Left forelimb (tissue), 1 donor: ENCODE results near the gene ZRANB3.
"Not testable (repeated sequence)": the region's sequence is repeated elsewhere in the genome, so short reads cannot be mapped to it uniquely, and the experiment has no call there.

Experiments used
- DNase-seq: peaks from one replicate; pipeline ENCODE4 v3.0.0-alpha.2; 2018; ENCODE audit warnings: low spot score

Gene ZRANB3

DNA sequence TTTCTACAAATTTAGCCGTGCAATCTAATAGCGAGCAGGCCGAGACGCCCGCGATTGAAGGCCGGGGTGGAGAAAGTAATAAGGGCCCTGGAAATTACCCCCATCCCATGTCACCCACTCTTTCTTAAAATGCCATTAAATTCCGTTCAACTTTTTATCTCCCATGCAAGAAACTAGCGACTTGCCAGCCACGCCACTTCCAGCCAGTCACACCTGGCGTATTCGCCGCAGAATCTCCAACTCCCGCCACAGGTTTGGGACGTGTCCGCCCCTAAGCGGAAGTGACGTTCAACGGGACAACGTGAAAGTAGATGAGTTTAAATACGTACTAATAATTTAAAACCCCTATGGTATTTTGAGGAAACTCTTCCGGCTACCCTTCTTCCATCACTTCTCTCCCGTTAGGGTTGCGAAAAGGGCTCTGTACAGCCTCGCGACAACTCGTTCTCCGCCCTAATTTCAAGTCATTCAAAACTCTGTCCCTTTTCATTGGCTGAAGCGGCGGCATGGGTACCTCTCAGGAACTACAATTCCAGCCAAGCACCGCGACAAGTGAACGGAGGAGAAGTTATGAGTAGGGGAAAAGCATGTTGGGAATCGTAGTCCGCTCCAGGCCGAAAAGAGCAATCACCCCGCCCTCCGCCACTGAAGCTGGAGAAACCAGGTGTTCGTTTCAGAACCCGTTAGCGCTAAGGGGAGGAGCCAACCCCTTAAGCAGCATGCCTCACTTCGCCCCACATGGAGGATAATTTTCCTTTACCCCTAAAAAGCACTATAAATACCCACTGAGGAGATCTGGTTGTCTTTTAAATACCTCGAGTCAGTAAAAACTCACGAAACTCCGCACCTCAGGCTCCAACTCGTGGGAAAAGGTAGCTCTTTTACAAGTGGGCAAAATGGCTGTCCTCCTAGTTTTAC lies at the start of gene ZRANB3:
TSS of gene ZRANB3 (minus strand) at position 906 of the 918 bp plus-strand sequence.
- peak; percentile 94 for DNase-seq

- no peak for DNase-seq
Measured at GRCh38 chr2:135573620-135574019, 42.6 kb upstream of the ZRANB3 start.

GRCh38 chr2:135570884-135571283 lies 39.9 kb upstream of the ZRANB3 start:
- no peak for DNase-seq

DNA sequence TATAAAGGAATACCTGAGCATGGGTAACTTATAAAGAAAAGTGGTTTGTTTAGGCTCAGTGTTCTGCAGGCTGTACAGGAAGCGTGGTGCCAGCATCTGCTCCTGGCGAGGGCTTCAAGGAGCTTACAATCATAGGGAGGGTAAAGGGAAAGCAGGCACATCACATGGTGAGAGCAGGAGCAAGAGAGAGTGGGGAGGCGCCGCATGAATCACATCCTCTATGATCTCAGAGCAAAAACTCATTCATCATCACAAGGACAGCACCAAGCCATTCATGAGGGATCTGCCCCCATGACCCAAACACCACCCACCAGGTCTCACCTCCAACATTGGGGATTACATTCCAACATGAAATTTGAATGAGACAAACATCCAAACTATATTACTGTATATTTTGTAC lies 32.8 kb upstream of the ZRANB3 start:
- no peak for DNase-seq

DNA sequence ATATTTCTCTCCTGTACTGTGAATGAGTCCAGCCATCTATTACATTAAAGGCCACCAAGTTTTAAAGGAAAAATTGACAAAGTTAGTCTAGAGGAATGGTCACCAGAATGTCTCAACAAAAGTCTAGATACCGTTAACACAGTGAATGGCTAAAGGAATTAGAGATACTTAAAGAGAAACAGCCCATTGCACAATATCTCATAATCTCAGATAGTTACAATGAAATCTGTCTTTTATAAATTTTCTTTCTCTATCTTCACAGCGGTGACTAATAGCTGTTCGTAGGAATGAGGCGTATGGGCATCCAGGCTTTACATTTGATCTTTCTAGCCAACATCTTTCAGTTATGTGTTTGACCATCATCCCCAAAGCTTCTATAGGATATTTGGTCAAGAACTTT lies 30.9 kb upstream of the ZRANB3 start:
- DNase-seq, result no peak

DNA sequence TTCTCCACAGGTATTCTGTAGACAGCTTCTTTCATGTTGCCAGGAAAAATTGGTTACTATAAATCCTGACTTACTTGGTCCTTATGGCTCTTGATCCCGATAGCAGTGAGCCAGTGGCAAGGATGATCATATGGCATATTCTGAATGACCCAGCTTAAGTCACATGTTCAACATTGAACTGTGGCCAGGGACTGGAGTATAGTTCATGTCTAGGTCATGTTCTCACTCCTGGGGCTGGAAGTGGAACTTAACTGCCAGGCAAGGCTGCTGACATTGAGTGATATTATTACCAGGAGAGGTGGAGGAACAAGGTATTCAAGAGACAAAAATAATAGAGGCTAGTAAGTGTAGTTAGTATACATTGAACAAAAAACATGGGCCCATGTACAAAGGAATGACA lies 26.5 kb upstream of the ZRANB3 start:
- DNase-seq, result no peak

GRCh38 chr2:135555311-135555710 lies 24.3 kb upstream of the ZRANB3 start:
- DNase-seq, result no peak

DNA sequence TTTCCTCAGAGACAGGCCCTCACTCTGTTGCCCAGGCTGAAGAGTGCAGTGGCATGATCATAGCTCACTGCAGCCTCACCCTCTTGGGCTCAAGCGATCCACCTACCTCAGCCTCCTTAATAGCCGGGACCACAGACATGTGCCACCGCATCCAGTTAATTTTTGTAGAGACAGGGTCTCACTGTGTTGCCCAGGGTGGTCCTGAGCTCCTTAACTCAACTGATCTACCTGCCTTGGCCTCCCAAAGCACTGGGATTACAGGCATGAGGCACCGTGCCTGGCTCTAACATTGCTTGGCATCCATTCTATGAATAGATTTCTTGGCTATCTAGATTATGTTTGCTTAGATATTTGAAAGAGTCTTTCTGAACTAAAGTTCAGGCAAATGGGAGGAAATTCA lies 21.9 kb upstream of the ZRANB3 start:
- no peak for DNase-seq

- no peak for DNase-seq
Measured at GRCh38 chr2:135551356-135551755, 20.3 kb upstream of the ZRANB3 start.

- no peak for DNase-seq
Measured at GRCh38 chr2:135547311-135547710, 16.3 kb upstream of the ZRANB3 start.

- no peak for DNase-seq
Measured at GRCh38 chr2:135546436-135546835, 15.4 kb upstream of the ZRANB3 start.

DNA sequence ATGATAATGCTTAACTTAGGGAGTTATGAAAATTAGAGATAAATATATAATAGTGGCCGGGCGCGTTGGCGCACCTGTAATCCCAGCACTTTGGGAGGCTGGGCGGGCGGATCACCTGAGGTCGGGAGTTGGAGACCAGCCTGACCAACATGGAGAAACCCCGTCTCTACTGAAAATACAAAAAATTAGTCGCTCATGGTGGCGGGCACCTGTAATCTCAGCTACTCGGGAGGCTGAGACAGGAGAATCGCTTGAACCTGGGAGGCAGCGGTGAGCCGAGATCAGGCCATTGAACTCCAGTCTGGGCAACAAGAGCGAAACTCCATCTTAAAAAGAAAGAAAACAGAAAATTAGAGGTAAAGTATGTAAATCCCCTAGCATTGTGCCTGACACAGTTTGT lies 2.5 kb upstream of the ZRANB3 start:
- not testable (repeated sequence) for DNase-seq

DNA sequence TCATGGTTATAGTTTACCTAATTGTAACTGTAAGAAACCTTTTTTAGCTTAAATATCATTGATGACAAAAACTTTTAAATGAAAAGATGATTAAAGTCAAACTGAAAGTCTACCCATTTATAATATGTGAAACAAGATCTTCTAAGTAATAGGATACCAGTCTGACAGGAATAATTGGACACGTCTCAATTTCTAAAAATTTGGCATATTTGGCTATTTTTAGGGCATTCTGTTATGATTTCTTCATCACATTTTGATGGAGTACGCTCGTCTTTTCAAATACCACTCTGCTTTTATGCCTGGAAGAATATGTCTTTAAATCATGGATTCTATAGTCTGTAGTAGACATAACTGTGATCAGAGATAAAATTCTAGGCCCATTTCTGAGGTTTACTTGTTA lies 1.6 kb upstream of the ZRANB3 start:
- no peak for DNase-seq

DNA sequence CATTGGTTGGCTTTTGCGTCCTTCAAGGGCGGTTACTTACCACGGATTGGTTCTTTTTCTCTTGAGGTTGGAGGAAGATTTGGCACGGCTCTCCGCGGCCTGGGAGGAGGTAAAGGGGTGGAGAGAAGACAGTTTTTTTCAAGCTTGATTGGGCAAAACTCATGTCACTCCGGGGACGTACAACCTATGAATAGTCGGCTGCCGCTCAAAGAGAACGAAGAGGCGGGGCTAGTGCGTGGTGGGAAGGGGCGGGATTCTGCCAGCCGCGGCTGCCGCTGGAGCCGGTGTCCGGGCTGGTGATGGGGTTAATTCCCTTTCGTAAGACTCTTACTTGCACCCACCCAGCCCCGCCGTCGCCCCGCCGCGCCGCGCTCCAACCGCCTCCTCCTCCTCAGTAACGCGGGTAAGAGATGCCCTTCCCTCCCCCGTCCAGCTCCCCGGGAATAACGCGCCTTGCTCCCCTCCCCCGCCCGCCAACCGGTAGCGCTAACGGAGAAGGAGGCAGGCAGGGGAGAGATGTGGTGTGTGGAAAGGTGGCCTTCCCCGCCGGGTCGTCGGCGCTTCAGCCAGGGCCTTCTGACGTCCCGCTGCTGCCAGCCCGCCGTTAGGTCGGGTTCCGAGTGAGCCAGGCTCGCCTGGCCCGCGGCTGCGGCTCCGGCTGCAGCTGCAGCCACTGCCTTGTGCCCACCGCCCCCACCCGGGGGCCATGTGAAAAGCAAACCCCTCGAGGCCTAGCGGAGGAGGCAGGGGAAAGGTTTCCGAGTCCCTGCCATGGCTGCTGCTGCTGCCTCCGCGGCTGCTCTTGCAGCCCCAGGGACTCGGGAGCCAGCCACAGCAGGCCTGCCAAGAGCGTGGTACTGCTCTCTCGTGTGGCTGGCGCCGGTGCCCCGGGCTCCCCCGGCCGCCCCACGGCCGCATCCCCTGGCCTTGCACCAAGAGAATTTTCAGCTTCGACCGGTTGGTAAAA lies 496 bp upstream of the ZRANB3 start, which contains the start of gene R3HDM1:
TSS of gene R3HDM1 (plus strand) at position 254 of the 967 bp plus-strand sequence. CDS start 73,362 bp downstream, outside the sequence.
- DNase-seq, result peak; percentile 96

DNA sequence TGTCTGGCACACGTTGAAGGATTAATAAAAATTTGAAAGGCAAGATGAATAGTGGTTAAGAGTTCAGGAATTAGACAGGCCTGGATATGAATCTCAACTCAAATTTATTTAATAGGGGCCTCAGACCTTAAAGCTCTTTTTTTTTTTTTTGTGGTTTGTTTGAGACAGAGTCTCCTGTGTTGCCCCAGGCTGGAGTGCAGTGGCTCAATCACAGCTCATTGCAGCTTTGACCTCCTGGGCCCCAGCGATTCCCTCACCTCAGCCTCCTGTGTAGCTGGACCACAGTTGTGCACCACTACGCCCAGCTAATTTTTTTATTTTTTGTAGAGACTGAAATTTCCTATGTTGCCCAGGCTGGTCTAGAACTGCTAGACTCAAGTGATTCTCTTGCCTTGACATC lies 3.0 kb downstream of the ZRANB3 start:
- no peak for DNase-seq

DNA sequence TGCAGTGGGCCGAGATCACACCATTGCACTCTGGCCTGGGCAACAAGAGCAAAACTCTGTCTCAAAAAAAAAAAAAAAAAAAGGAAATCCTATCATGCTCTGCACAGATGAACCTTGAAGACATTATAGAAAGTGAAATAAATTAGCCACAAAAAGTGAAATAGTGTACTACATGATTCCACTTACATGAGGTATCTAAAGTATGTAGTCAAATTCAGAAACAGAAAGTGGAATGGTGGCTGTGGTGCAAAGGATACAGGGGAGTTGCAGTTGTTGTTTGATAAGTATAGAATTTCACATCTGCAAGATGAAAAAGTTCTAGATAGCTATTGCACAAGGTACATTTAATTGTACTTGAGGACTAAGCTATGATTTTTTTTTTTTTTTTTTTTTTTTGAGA lies 5.2 kb downstream of the ZRANB3 start:
- no peak for DNase-seq

GRCh38 chr2:135512099-135512498 lies 18.9 kb downstream of the ZRANB3 start:
- no peak for DNase-seq

GRCh38 chr2:135510577-135510976 lies 20.4 kb downstream of the ZRANB3 start:
- DNase-seq, result no peak

DNA sequence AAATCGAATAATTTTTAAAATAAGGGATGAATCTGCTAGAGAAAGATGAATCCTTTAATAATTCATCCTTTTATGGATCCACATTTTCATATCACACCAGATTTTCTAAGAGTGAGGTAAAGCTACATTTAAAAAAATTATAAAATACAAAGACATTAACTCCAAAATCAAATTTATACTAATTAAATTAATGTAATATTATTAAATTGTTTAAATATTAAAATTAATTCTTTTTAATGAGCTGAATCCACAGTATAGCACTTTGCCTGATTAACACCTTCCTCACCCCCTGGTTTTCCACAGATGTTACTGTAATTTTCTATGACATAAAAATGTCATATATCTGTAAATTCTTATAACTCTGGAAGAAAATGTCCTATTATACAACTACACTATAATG lies 26.2 kb downstream of the ZRANB3 start:
- no peak for DNase-seq

GRCh38 chr2:135498588-135498987 lies 32.4 kb downstream of the ZRANB3 start:
- DNase-seq, result not testable (repeated sequence)

DNA sequence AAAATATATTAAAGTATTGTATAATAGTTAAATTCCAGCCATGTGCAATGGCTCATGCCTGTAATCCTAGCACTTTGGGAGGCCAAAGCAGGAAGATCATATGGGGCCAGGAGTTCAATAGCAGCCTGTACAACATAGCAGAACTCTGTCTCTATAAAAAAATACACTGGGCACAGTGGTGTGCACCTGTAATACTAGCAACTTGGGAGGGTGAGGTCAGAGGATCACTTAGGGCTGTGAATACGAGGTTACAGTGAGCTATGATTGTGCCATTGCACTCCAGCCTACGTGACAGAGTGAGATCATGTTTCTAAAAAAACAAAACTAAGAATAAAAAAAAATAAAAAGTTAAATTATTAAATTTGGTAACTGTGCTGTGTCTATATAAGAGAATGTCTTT lies 36.1 kb downstream of the ZRANB3 start:
- DNase-seq, result no peak

DNA sequence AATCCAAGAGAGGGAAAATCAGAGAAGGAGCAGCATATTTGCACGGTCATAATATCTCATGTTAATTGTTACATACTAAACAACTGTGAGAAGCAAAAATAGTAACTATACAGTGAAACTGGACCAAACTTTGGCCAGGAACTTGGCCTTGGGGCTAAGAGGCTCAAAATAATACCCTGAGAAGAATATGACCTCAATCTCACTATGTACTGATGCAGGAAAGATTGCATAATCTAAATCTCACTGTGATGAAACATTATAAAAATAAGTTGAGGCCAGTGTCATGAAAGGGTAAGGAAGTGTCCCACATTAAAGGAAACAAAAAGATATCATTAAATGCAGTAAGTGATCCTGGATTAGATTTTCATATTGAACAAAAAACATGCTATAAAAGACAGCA lies 36.5 kb downstream of the ZRANB3 start:
- no peak for DNase-seq

DNA sequence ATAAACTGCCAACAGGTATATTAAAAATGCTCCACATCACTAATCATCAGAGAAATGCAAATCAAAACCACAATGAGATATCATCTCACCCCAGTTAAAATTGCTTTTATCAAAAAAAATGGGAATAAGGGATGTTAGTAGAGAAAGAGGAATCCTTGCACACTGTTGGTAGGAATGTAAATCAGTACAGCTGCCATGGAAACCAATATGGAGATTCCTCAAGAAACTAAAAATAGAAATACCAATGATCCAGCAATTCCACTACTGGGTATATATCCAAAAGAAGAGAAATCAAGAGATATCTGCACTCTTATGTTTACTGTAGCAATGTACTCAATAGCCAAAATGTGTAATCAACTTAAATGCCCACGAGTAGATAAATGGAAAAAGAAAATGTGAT lies 40.6 kb downstream of the ZRANB3 start:
- DNase-seq, result no peak
